ENCODE results near the gene RASGRF2. TPM values are rescaled to one million over a fixed set of nuclear protein-coding genes. Genes with fewer than 3 reads are reported as not detected.

RASGRF2 gene
- total RNA-seq, 1 experiment from 2014 or later, result not detected

DNA sequence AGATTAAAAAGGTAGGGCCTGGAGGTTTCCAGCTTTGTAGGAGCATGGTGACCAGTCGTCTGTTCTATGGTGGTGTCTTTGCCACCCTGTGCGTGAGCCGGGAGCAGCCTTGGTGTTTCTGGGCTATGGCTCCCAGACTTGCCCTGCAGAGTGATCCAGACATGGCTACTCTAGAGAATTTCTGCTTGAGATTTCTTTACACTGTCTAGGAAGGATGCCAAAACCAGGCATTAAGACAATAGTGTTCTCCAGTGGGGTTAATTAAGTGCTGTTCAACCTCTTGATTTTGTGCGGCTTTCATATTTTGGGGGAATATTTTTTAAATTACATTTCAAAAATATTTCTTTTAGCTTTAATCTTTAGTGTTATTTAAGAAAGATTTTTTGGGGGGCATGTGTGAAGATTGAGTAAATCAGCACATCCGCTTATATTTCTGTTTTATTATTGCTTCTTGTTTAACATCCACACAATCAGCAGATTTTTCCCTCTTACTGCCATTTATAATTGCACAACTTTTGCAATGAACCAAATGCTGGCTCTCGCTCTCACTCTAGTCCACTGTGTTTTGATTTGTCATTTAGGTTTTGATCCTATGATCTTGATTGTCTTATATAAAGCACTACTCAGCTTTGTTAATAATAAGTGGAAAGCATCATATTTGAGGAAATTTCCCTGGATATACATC lies 110.5 kb downstream of the RASGRF2 start:
- no peaks in the 10 kb centered on the region for H3K4me1 Mint-ChIP-seq (ENCODE audit: insufficient read depth, unreplicated experiment)
- ChIA-PET POLR2A (no interaction called here), CTCF (interaction anchor here (0.7 kb wide), 1 partner anchor 38 kb away, joined by 4 read pairs; no protein-coding TSS in a partner anchor)
- no peaks in the 10 kb centered on the region for H3K27me3 Mint-ChIP-seq (ENCODE audit: insufficient read depth, unreplicated experiment)
- H3K9me3 Mint-ChIP-seq (ENCODE audit: unreplicated experiment), result no peaks in the 10 kb centered on the region
- intact Hi-C loops (cut with micrococcal nuclease), result no loop called here
- no peak overlapping the region for H3K4me3 Mint-ChIP-seq (ENCODE audit: unreplicated experiment)
- no TSS peak for BruUV-seq (replicated peaks)
- H3K27ac Mint-ChIP-seq (ENCODE audit: low read depth, unreplicated experiment), result no peak overlapping the region
- no peaks in the 10 kb centered on the region for H3K36me3 Mint-ChIP-seq (ENCODE audit: insufficient read depth, unreplicated experiment)
- DNase-seq (ENCODE audit: unreplicated experiment), result no peak
- TF ChIP-seq, protein P1, sequence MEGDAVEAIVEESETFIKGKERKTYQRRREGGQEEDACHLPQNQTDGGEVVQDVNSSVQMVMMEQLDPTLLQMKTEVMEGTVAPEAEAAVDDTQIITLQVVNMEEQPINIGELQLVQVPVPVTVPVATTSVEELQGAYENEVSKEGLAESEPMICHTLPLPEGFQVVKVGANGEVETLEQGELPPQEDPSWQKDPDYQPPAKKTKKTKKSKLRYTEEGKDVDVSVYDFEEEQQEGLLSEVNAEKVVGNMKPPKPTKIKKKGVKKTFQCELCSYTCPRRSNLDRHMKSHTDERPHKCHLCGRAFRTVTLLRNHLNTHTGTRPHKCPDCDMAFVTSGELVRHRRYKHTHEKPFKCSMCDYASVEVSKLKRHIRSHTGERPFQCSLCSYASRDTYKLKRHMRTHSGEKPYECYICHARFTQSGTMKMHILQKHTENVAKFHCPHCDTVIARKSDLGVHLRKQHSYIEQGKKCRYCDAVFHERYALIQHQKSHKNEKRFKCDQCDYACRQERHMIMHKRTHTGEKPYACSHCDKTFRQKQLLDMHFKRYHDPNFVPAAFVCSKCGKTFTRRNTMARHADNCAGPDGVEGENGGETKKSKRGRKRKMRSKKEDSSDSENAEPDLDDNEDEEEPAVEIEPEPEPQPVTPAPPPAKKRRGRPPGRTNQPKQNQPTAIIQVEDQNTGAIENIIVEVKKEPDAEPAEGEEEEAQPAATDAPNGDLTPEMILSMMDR (IDR thresholded peaks at IDR 0.05; ENCODE audit: unreplicated experiment), result no peak

DNA sequence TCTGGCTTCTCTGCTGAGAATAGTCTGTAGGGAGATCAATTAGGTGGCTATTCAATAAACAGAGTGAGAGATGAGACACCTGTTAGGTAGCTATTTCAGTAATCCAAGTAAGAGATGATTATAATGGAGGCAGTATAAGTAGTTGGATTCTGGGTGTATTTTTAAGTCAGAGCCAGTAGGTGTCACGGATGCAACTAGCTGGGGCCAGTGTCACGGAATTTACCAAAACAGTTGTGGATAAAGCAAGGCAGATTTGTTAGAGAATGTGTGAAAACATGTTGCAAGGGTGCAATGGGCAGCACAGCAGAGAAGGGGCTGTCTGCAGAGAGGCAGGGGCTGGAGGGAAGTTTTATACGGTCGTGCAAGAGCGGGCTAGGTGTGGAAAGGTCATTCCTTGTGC lies 114.9 kb downstream of the RASGRF2 start:
- no peaks in the 10 kb centered on the region for H3K4me1 Mint-ChIP-seq (ENCODE audit: insufficient read depth, unreplicated experiment)
- no peak overlapping the region for H3K27ac Mint-ChIP-seq (ENCODE audit: low read depth, unreplicated experiment)
- H3K9me3 Mint-ChIP-seq (ENCODE audit: unreplicated experiment), result no peaks in the 10 kb centered on the region
- H3K36me3 Mint-ChIP-seq (ENCODE audit: insufficient read depth, unreplicated experiment), result no peaks in the 10 kb centered on the region
- no peak for DNase-seq (ENCODE audit: unreplicated experiment)
- CTCF ChIA-PET, result interaction anchor here (0.7 kb wide), 1 partner anchor 14 kb away, joined by 3 read pairs; no protein-coding TSS in a partner anchor
- BruUV-seq (replicated peaks), result no TSS peak
- no peaks in the 10 kb centered on the region for H3K27me3 Mint-ChIP-seq (ENCODE audit: insufficient read depth, unreplicated experiment)
- intact Hi-C loops (cut with micrococcal nuclease), result no loop called here
- POLR2A ChIA-PET, result no interaction called here
- TF ChIP-seq, protein P1 (IDR thresholded peaks at IDR 0.05; ENCODE audit: unreplicated experiment), result no peak
- no peak overlapping the region for H3K4me3 Mint-ChIP-seq (ENCODE audit: unreplicated experiment)

DNA sequence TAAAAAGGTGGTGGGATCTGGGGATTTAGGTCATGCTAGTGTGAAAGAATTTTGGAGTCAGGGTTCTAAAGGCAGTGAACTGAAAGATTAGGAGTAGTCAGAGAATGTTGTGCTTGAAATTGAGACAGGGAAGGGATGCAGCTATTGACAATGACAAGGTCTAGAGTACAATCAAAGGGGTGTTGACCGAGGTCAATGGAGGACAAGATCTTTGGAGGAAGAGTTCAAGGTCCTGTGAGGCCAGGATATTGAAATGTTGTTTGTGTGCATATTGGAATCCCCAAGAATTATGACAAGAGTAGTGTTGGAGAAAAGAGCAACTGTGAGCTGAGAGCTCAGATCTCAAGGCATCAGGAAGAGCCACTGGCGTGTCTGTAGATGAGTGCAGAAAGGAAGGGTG lies 116.9 kb downstream of the RASGRF2 start:
- H3K4me3 Mint-ChIP-seq (ENCODE audit: unreplicated experiment), result no peak overlapping the region
- ChIA-PET CTCF (interaction anchor here (0.6 to 1.2 kb wide), 2 partner anchors 30 to 1369 kb away, joined by 3 read pairs; no protein-coding TSS in a partner anchor), POLR2A (no interaction called here)
- intact Hi-C loops (cut with micrococcal nuclease), result no loop called here
- BruUV-seq (replicated peaks), result no TSS peak
- DNase-seq (ENCODE audit: unreplicated experiment), result no peak
- TF ChIP-seq, protein P1 (IDR thresholded peaks at IDR 0.05; ENCODE audit: unreplicated experiment), result no peak
- H3K4me1 Mint-ChIP-seq (ENCODE audit: insufficient read depth, unreplicated experiment), result no peaks in the 10 kb centered on the region
- no peaks in the 10 kb centered on the region for H3K9me3 Mint-ChIP-seq (ENCODE audit: unreplicated experiment)
- no peaks in the 10 kb centered on the region for H3K27me3 Mint-ChIP-seq (ENCODE audit: insufficient read depth, unreplicated experiment)
- H3K36me3 Mint-ChIP-seq (ENCODE audit: insufficient read depth, unreplicated experiment), result no peaks in the 10 kb centered on the region
- no peak overlapping the region for H3K27ac Mint-ChIP-seq (ENCODE audit: low read depth, unreplicated experiment)

DNA sequence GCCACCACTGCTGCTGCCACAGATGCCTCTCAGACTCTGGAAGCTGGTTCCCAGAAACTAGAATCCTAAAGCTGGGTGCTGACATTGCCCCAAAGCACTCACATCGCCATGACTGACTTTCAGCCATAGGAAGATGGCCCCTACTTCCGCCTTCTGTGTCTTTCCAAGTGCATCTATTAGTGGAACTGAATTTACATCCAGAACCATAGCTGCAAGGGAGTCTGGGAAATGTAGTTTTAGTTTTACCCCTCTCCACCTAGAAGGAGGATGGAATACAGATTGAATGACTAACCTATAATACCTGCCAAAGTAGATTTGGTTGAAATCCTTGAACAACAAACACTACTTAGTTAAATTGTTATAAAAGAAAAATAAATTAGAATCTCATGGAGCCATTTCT lies 118.8 kb downstream of the RASGRF2 start:
- no peaks in the 10 kb centered on the region for H3K9me3 Mint-ChIP-seq (ENCODE audit: unreplicated experiment)
- intact Hi-C loops (cut with micrococcal nuclease), result no loop called here
- POLR2A ChIA-PET, result no interaction called here
- H3K27ac Mint-ChIP-seq (ENCODE audit: low read depth, unreplicated experiment), result no peak overlapping the region
- TF ChIP-seq, protein P1 (IDR thresholded peaks at IDR 0.05; ENCODE audit: unreplicated experiment), result no peak
- peaks cover 18% of the 10 kb centered on the region for H3K27me3 Mint-ChIP-seq (ENCODE audit: insufficient read depth, unreplicated experiment)
- no peak for DNase-seq (ENCODE audit: unreplicated experiment)
- no peak overlapping the region for H3K4me3 Mint-ChIP-seq (ENCODE audit: unreplicated experiment)
- CTCF ChIA-PET, result no interaction called here
- H3K4me1 Mint-ChIP-seq (ENCODE audit: insufficient read depth, unreplicated experiment), result no peaks in the 10 kb centered on the region
- no peaks in the 10 kb centered on the region for H3K36me3 Mint-ChIP-seq (ENCODE audit: insufficient read depth, unreplicated experiment)
- BruUV-seq (replicated peaks), result no TSS peak
